Panc1 (cell line): Measurements from ENCODE around the gene SIRT7. TPM values are rescaled to one million over a fixed set of nuclear protein-coding genes. Genes with fewer than 3 reads are reported as not detected.
A peak's percentile ranks its signal among the peaks of the same experiment; 100 is the strongest.

Experiments
- ATAC-seq: fragments of 200-7000 bp; cut with Tn5 transposase; 2 replicates; pipeline ENCODE4 v1.9.1; 2020; ENCODE audit warnings: mild to moderate bottlenecking, moderate library complexity
- BruUV-seq: library from RNA; stranded (reverse); fragments of 400-500 nt; replicated peaks from 2 replicates; lab custom pipeline; 2021; lab: Mats Ljungman, UMichigan
- CTCF ChIA-PET: fragments of 300-600 bp; sonication (Branson Sonifier 250); formaldehyde crosslinking; loops from one replicate; lab custom pipeline; 2022; ENCODE audit warnings: antibody characterized with exemption; lab: Charles Lee
- POLR2A ChIA-PET: fragments of 300-600 bp; sonication (Branson Sonifier 250); formaldehyde crosslinking; loops from one replicate; lab custom pipeline; 2022; ENCODE audit warnings: antibody characterized with exemption; lab: Charles Lee
- DNase-seq: peaks from one replicate; pipeline ENCODE4 v3.0.0-alpha.2; 2010; ENCODE audit warnings: low read depth, low spot score
- H3K27ac ChIP-seq: 2 replicates; pipeline ENCODE4 v1.5.1; 2011; ENCODE audit warnings: mild to moderate bottlenecking, low read length, inconsistent platforms
- H3K27me3 ChIP-seq: fragments of 200-500 bp; sonication (Bioruptor generic); 2 replicates; pipeline ENCODE4 v1.6.0; 2014; ENCODE audit warnings: low read length, inconsistent platforms; ENCODE audit not compliant: control insufficient read depth, insufficient read depth
- H3K36me3 ChIP-seq: fragments of 200-500 bp; sonication (Bioruptor generic); 2 replicates; pipeline ENCODE4 v1.5.1; 2014; ENCODE audit warnings: inconsistent platforms, mild to moderate bottlenecking, low read length, moderate library complexity; ENCODE audit not compliant: control insufficient read depth, insufficient read depth
- H3K4me1 ChIP-seq: 2 replicates; pipeline ENCODE4 v1.5.1; 2011; ENCODE audit warnings: inconsistent platforms, mild to moderate bottlenecking, low read length, moderate library complexity; ENCODE audit not compliant: control insufficient read depth, insufficient read depth
- H3K4me3 ChIP-seq, 2 experiments: 2 replicates each; pipeline ENCODE4 v1.5.1; 2011 to 2012; ENCODE audit warnings: low read depth in 2 of 2, low read length in 2 of 2, mild to moderate bottlenecking in 2 of 2, inconsistent platforms in 1 of 2, moderate library complexity in 1 of 2
- H3K9me3 ChIP-seq: fragments of 200-500 bp; sonication (Bioruptor generic); 2 replicates; pipeline ENCODE4 v1.5.1; 2014; ENCODE audit warnings: low read depth, mild to moderate bottlenecking, inconsistent platforms, low read length, moderate library complexity; ENCODE audit not compliant: control insufficient read depth, insufficient read depth
- POLR2AphosphoS5 ChIP-seq: IDR thresholded peaks from 2 replicates; pipeline ENCODE4 v1.6.1; 2012; ENCODE audit warnings: mild to moderate bottlenecking, low read depth, low read length, moderate library complexity
- SIN3A ChIP-seq: IDR thresholded peaks from 2 replicates; pipeline ENCODE4 v1.6.1; 2012; ENCODE audit warnings: low read depth, mild to moderate bottlenecking, low read length, moderate library complexity, borderline replicate concordance; ENCODE audit not compliant: insufficient read depth
- TCF7L2 ChIP-seq: IDR thresholded peaks from 2 replicates; pipeline ENCODE4 v1.6.1; 2011; ENCODE audit warnings: mild to moderate bottlenecking, low read depth, low read length, inconsistent platforms
- in situ Hi-C: cut with HindIII; loops from 2 replicates; pipeline ENCODE4 v1.10.0; 2016; ENCODE audit warnings: low sequenced_read_pairs, low pct_unique_long_range_greater_than_20kb
- intact Hi-C: fragments of 100-400 bp; cut with micrococcal nuclease; formaldehyde crosslinking; loops from one replicate; pipeline ENCODE4 v1.10.0; 2022; ENCODE audit not compliant: unreplicated experiment
- total RNA-seq: library from RNA; stranded (reverse); gene quantifications from one replicate; pipeline ENCODE4 v1.2.1, GENCODE V29; 2021; ENCODE audit not compliant: unreplicated experiment
- TF ChIP-seq, protein P1 (sequence below): fragments of 450-650 bp; IDR thresholded peaks from 2 replicates; pipeline ENCODE4 v1.5.1; 2017; ENCODE audit warnings: mild to moderate bottlenecking
- TF ChIP-seq, protein P2 (sequence below), 2 experiments: IDR thresholded peaks; 2 replicates each; pipeline ENCODE4 v1.6.1; 2011 to 2012; ENCODE audit warnings: low read depth in 2 of 2, control low read depth in 1 of 2, low read length in 1 of 2, mild to moderate bottlenecking in 1 of 2, moderate library complexity in 1 of 2; ENCODE audit not compliant: insufficient read depth in 1 of 2

SIRT7 gene
- total RNA-seq, 1 experiment from 2014 or later: 82.5 TPM

DNA sequence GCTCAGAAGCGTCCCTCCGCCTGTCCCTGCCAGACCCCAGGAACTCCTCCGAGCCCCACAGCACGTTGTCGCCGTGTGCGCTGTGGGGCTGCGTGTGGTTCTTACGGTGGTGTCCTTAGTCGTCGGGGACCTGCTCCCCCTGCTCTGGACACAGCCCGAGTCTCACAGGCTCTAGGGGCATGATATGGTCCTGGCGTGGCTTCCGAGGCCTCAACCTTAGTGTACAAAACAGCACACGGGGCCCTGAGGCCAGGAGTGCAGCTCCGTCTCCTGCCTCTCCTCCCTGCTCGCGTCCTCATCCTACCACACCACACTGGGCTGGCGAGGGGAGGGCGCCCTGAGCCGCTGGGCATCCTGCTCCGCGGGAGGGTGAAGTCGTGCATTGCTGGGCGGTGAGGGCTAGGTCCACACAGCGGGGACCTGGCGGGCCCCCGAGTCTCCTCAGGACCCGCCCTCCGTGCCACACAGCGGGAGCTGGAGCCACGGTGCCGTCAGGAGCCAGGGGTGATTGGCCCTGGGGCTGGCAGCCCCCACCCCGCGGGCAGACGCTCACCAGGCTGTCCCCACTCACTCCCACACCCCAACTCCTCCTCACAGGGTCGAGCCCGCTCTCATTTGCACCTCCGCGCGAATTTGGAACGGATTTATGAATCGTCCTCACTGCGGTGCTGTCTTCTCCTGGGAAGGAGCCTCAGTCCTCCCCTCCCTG lies 10.7 kb upstream of the SIRT7 start:
- ChIA-PET POLR2A (no interaction called here), CTCF (interaction anchor here (0.6 kb wide), 1 partner anchor 36 kb away, joined by 3 read pairs; no protein-coding TSS in a partner anchor)

DNA sequence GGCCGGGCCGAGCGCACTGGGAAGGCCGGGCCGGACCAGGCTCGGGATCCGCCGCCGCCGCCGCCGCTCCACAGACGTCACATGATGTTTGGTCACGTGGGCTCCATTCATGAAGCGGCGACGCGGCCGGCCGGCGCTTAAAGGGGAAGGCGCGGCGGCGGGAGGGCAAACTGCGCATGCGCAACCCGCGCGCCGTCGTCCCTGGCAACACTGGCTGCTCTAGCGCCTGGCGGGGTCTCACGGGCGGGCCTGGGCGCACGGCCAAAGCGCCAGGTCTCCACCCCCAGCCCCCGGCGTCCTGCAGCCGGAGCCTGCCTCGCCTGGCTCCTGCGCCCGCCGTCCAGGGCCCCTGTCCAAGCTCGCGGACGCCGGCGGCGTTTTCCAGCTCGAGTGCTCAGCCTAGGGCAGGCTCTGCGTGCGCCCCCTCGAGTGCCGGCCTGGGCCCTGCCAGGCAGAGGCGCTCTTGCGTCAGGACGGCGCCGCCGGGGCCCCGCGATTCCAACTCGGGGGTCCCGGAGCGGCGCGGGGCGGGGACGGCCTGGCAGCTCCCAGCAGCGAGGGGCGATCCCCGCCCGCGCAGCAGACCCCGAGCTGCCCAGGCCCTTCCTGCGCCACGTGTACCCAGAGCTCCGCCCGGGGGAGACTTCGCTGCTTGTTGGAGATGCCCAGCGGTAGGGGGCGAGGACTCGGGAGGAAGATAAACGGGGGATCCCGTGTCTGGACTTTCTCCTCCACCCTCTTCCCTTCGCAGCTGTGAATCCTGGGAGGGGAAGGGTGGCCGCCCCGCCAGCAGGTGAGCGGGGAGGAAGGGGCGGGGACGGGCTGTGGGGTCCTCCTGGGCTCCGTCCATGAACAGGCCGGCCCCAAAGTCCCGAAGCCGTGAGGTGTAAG lies 9.9 kb upstream of the SIRT7 start, which contains the start of gene MAFG:
Gene MAFG, minus strand, starts transcription at position 83 of the 891 bp plus-strand sequence. CDS start 4,550 bp downstream, outside the sequence.
- Histone ChIP-seq H3K4me1 (peaks cover 48% of the 10 kb centered on the region), H3K36me3 (no peaks in the 10 kb centered on the region; the same call in 1 of the 2 replicates), H3K9me3 (no peaks in the 10 kb centered on the region), H3K27ac (peak within 1 kb of the TSS; percentile 86), H3K4me3 (peak within 1 kb of the TSS; percentile 61 to 82), H3K27me3 (no peaks in the 10 kb centered on the region)
- in situ Hi-C loops: no loop called here
- ChIA-PET POLR2A (interaction anchor here (0.6 kb wide), 1 partner anchor 105 kb away, joined by 3 read pairs; no protein-coding TSS in a partner anchor), CTCF (interaction anchor here (0.6 to 0.7 kb wide), 3 partner anchors 27 to 93 kb away, joined by 6 read pairs; no protein-coding TSS in a partner anchor)
- BruUV-seq: no TSS peak
- TF ChIP-seq, protein P1, sequence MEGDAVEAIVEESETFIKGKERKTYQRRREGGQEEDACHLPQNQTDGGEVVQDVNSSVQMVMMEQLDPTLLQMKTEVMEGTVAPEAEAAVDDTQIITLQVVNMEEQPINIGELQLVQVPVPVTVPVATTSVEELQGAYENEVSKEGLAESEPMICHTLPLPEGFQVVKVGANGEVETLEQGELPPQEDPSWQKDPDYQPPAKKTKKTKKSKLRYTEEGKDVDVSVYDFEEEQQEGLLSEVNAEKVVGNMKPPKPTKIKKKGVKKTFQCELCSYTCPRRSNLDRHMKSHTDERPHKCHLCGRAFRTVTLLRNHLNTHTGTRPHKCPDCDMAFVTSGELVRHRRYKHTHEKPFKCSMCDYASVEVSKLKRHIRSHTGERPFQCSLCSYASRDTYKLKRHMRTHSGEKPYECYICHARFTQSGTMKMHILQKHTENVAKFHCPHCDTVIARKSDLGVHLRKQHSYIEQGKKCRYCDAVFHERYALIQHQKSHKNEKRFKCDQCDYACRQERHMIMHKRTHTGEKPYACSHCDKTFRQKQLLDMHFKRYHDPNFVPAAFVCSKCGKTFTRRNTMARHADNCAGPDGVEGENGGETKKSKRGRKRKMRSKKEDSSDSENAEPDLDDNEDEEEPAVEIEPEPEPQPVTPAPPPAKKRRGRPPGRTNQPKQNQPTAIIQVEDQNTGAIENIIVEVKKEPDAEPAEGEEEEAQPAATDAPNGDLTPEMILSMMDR: peak; percentile 80; the same call in 1 of the 2 replicates
- TF ChIP-seq, protein P2, sequence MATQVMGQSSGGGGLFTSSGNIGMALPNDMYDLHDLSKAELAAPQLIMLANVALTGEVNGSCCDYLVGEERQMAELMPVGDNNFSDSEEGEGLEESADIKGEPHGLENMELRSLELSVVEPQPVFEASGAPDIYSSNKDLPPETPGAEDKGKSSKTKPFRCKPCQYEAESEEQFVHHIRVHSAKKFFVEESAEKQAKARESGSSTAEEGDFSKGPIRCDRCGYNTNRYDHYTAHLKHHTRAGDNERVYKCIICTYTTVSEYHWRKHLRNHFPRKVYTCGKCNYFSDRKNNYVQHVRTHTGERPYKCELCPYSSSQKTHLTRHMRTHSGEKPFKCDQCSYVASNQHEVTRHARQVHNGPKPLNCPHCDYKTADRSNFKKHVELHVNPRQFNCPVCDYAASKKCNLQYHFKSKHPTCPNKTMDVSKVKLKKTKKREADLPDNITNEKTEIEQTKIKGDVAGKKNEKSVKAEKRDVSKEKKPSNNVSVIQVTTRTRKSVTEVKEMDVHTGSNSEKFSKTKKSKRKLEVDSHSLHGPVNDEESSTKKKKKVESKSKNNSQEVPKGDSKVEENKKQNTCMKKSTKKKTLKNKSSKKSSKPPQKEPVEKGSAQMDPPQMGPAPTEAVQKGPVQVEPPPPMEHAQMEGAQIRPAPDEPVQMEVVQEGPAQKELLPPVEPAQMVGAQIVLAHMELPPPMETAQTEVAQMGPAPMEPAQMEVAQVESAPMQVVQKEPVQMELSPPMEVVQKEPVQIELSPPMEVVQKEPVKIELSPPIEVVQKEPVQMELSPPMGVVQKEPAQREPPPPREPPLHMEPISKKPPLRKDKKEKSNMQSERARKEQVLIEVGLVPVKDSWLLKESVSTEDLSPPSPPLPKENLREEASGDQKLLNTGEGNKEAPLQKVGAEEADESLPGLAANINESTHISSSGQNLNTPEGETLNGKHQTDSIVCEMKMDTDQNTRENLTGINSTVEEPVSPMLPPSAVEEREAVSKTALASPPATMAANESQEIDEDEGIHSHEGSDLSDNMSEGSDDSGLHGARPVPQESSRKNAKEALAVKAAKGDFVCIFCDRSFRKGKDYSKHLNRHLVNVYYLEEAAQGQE (IDR thresholded peaks at IDR 0.05; ENCODE audit: insufficient read depth in 1 of 2, low read depth in 2 of 2, low read length in 1 of 2): no peak
- TF ChIP-seq POLR2AphosphoS5 (peak; percentile 63), TCF7L2 (peak; percentile 48; the same call in 1 of the 2 replicates), SIN3A (peak; percentile 75; the same call in 1 of the 2 replicates)
- DNase-seq (no peak), ATAC-seq (peak; percentile 50)
- intact Hi-C loops: no loop called here

More for the DNA sequence above, 10.7 kb upstream of the SIRT7 start:
- in situ Hi-C loops (no loop called here), intact Hi-C loops (no loop called here)
- Histone ChIP-seq H3K4me1 (peaks cover 48% of the 10 kb centered on the region), H3K9me3 (no peaks in the 10 kb centered on the region), H3K36me3 (no peaks in the 10 kb centered on the region; the same call in 1 of the 2 replicates), H3K27me3 (no peaks in the 10 kb centered on the region), H3K4me3 (peak overlapping the region; percentile 61 to 79), H3K27ac (peak overlapping the region; percentile 85)
- no peak for DNase-seq
- BruUV-seq: no TSS peak
- TF ChIP-seq TCF7L2 (no peak), POLR2AphosphoS5 (no peak), SIN3A (no peak; the same call in 1 of the 2 replicates)
- TF ChIP-seq, protein P1: no peak
- TF ChIP-seq, protein P2 (IDR thresholded peaks at IDR 0.05; ENCODE audit: insufficient read depth in 1 of 2, low read depth in 2 of 2, low read length in 1 of 2): no peak; a peak in 1 of 4 replicates
- ATAC-seq: peak; percentile 15
